Measurements from ENCODE around the gene CD55.

DNA sequence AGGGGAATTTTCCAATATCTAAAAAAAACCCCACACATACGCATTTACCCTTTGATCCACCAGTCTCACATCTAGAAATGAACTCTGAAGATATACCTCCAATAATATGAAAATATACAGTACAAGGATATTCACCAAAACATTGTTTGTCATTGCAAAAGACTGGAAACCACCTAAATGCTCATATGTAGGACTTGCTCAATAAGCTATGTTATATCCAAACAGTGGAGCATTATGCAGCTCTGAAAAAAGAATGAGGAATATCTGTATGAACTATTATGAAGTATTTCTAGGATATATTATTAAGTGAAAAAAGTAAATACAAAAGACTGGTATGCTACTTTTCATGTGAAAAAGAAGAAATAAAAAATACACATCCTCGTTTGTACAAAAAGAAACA is 43.6 kb downstream of the CD55 start:
- TF ChIP-seq, protein P1, sequence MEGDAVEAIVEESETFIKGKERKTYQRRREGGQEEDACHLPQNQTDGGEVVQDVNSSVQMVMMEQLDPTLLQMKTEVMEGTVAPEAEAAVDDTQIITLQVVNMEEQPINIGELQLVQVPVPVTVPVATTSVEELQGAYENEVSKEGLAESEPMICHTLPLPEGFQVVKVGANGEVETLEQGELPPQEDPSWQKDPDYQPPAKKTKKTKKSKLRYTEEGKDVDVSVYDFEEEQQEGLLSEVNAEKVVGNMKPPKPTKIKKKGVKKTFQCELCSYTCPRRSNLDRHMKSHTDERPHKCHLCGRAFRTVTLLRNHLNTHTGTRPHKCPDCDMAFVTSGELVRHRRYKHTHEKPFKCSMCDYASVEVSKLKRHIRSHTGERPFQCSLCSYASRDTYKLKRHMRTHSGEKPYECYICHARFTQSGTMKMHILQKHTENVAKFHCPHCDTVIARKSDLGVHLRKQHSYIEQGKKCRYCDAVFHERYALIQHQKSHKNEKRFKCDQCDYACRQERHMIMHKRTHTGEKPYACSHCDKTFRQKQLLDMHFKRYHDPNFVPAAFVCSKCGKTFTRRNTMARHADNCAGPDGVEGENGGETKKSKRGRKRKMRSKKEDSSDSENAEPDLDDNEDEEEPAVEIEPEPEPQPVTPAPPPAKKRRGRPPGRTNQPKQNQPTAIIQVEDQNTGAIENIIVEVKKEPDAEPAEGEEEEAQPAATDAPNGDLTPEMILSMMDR (IDR thresholded peaks at IDR 0.05; ENCODE audit: low read length), result no peak
- TF ChIP-seq EZH2 (optimal IDR thresholded peaks at IDR 0.05; ENCODE audit: low read depth, low read length), result no peak
- no peak for TF ChIP-seq EZH2phosphoT487 (IDR thresholded peaks at IDR 0.05; ENCODE audit: low read length)
